ENCODE results near the gene CUL4A. TPM values are rescaled to one million over a fixed set of nuclear protein-coding genes. Genes with fewer than 3 reads are reported as not detected.
A peak's percentile ranks its signal among the peaks of the same experiment; 100 is the strongest.

Gene CUL4A
- polyA plus RNA-seq, 1 experiment = 75.4 TPM

DNA sequence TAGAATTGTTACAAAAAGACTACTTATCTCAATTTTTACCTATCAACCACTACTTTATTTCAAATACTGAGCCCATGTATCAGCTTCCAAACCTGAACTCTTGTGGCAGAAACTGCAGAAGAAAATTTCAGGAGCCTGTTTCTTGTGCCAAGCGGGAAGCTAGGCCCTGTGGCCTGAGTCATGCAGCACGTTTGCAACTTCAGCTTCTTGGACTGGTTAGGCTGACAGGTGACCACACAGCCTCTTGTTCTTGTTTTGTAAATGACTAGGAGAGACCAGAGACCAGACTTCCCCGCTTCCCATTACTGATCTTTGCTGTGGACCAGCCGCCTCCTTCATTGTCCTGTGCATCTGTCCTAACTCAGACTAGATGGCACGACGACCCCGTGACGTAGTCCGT lies 84.3 kb downstream of the CUL4A start:
- CTCF ChIA-PET = no interaction called here
- POLR2A ChIA-PET = no interaction called here

DNA sequence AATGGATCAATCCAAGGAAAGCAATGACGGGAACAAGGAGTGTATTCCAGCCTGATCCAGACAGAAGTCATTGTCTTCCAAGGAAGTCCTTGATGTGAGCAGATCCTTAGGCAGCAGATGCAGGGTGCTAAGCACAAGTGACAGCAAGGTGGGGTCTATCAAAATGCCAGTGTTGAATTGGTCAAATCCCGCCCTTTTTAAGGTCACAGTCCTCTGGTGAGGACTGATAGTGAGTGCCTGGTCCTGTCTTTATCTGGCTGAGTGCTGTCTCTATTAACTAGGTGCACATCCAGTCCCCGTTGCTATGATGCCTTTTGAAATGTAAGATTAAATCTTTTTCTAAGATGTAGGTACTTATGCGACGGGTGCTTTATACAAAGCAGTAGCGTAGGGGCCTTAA lies 86.4 kb downstream of the CUL4A start:
- peaks cover 5% of the 10 kb centered on the region for H3K27me3 ChIP-seq (ENCODE audit: control insufficient read depth, insufficient read depth, low read length)
- H3K4me3 ChIP-seq (ENCODE audit: low read depth, low read length) = no peak overlapping the region
- H3K9me3 ChIP-seq (ENCODE audit: control insufficient read depth, insufficient read depth, low read length) = no peaks in the 10 kb centered on the region; the same call in 1 of the 2 replicates
- H3K27ac ChIP-seq (ENCODE audit: low read depth, low read length) = no peak overlapping the region
- DNase-seq (ENCODE audit: low read depth, low spot score) = no peak
- ChIA-PET CTCF (no interaction called here), POLR2A (no interaction called here)
- TF ChIP-seq, protein P1, sequence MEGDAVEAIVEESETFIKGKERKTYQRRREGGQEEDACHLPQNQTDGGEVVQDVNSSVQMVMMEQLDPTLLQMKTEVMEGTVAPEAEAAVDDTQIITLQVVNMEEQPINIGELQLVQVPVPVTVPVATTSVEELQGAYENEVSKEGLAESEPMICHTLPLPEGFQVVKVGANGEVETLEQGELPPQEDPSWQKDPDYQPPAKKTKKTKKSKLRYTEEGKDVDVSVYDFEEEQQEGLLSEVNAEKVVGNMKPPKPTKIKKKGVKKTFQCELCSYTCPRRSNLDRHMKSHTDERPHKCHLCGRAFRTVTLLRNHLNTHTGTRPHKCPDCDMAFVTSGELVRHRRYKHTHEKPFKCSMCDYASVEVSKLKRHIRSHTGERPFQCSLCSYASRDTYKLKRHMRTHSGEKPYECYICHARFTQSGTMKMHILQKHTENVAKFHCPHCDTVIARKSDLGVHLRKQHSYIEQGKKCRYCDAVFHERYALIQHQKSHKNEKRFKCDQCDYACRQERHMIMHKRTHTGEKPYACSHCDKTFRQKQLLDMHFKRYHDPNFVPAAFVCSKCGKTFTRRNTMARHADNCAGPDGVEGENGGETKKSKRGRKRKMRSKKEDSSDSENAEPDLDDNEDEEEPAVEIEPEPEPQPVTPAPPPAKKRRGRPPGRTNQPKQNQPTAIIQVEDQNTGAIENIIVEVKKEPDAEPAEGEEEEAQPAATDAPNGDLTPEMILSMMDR (IDR thresholded peaks at IDR 0.05; ENCODE audit: low read depth, low read length) = no peak

More for the DNA sequence above, 84.3 kb downstream of the CUL4A start:
- no peak for DNase-seq (ENCODE audit: low read depth, low spot score)
- Histone ChIP-seq H3K27ac (ENCODE audit: low read depth, low read length) (no peak overlapping the region), H3K4me3 (ENCODE audit: low read depth, low read length) (no peak overlapping the region), H3K9me3 (ENCODE audit: control insufficient read depth, insufficient read depth, low read length) (no peaks in the 10 kb centered on the region; the same call in 1 of the 2 replicates), H3K27me3 (ENCODE audit: control insufficient read depth, insufficient read depth, low read length) (peaks cover 10% of the 10 kb centered on the region)
- TF ChIP-seq, protein P1 (IDR thresholded peaks at IDR 0.05; ENCODE audit: low read depth, low read length) = no peak

DNA sequence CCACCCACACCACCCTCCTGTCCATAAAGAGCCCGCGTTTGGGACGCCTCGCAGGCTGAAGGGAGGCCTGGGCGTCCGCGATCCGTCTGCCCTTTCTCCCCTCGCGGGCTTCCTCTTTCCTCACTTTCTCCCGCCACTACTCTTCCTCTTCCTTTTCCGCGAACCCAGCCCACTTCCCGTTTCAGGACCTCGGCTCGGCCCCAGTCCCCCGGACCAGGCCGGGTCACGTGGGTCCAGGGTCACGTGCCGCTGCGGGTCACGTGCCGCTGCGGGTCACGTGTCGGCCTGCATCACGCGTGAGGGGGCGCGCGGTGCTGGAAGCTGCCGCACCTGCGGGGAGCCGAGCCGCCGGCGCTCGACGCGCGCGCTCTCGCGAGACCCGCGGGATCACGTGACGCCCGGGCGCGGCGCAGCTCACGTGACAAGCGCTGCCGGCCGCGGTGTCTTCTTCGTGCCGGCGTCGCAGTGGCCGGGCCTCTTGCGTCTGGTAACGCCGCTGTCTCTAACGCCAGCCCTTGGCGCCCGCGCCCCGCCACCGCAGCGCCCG lies 87.5 kb downstream of the CUL4A start, which contains the start of gene LAMP1:
TSS of gene LAMP1 (plus strand) at position 417 of the 547 bp plus-strand sequence. CDS start 196 bp downstream, outside the sequence.
- POLR2A ChIA-PET = interaction anchor here (0.6 to 1.7 kb wide), 6 partner anchors 8 to 114 kb away, joined by 3 to 7 read pairs (median 4); partner anchors contain the start of genes CUL4A and PCID2
- CTCF ChIA-PET = interaction anchor here (1.0 kb wide), 1 partner anchor 260 kb away, joined by 3 read pairs; no protein-coding TSS in a partner anchor

DNA sequence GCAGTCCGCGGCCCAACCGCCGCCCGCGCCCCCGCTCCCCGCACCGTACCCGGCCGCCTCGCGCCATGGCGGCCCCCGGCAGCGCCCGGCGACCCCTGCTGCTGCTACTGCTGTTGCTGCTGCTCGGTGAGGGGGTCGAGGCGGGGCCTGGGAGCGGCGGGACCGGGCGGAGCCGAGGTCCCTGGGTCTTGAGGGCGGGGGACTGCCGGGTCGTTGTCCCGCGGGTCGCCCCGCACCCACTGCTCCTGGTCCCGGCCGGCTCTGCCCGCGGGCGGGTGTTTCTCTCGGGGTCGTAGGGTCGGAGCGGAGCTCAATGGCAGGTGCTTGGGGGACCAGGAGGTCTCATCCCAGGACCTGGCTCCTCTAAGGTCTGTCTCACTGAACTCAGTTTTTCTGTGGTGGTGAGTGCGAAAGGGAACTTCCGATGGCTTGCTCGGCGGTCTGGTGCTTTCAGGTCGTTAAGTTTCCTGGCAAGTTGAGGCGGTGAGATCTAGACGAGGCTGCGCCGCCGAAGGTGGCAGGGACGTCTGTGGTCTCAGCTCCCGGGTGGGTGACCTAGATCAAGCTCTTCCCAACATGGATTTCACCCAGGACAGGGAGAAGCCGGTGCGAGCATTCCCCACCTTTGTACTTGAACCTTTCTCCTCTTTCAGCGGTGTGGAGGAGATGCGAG lies 88.1 kb downstream of the CUL4A start:
- Histone ChIP-seq H3K27ac (ENCODE audit: low read depth, low read length) (peak overlapping the region; percentile 21), H3K27me3 (ENCODE audit: control insufficient read depth, insufficient read depth, low read length) (peaks cover 3% of the 10 kb centered on the region), H3K9me3 (ENCODE audit: control insufficient read depth, insufficient read depth, low read length) (no peaks in the 10 kb centered on the region; the same call in 1 of the 2 replicates), H3K4me3 (ENCODE audit: low read depth, low read length) (peak overlapping the region; percentile 88)
- TF ChIP-seq, protein P1 (IDR thresholded peaks at IDR 0.05; ENCODE audit: low read depth, low read length) = no peak
- POLR2A ChIA-PET = interaction anchor here (0.6 to 1.7 kb wide), 6 partner anchors 8 to 113 kb away, joined by 3 to 7 read pairs (median 4); partner anchors contain the start of genes CUL4A and PCID2
- no peak for DNase-seq (ENCODE audit: low read depth, low spot score)
- CTCF ChIA-PET = interaction anchor here (1.0 kb wide), 1 partner anchor 260 kb away, joined by 3 read pairs; no protein-coding TSS in a partner anchor

More for the DNA sequence above, 87.5 kb downstream of the CUL4A start, which contains the start of gene LAMP1:
- TF ChIP-seq, protein P1 (IDR thresholded peaks at IDR 0.05; ENCODE audit: low read depth, low read length) = no peak
- DNase-seq (ENCODE audit: low read depth, low spot score) = peak; percentile 96
- peak within 1 kb of the TSS; percentile 89 for H3K27ac ChIP-seq (ENCODE audit: low read depth, low read length)
- H3K27me3 ChIP-seq (ENCODE audit: control insufficient read depth, insufficient read depth, low read length) = peaks cover 3% of the 10 kb centered on the region
- H3K4me3 ChIP-seq (ENCODE audit: low read depth, low read length) = peak within 1 kb of the TSS; percentile 88
- H3K9me3 ChIP-seq (ENCODE audit: control insufficient read depth, insufficient read depth, low read length) = no peaks in the 10 kb centered on the region; the same call in 1 of the 2 replicates

Data from AG04450 (cell line).